T-helper 17 cell (primary cell): ENCODE measurements around the gene OLAH. TPM values are rescaled to one million over a fixed set of nuclear protein-coding genes. Genes with fewer than 3 reads are reported as not detected.

Source experiments
- ATAC-seq: fragments of 150-1000 bp; cut with Tn5 transposase; 2 replicates; pipeline ENCODE4 v1.10.0; 2021; ENCODE audit warnings: mild to moderate bottlenecking, moderate library complexity
- DNase-seq, 3 donors: peaks; one replicate each; pipeline versions ENCODE4 v3.0.0 to v3.0.0-alpha.2; 2020 to 2021
- H3K9me3 ChIP-seq: one replicate; pipeline ENCODE4 v1.7.0; 2013; ENCODE audit warnings: low read length, mild to moderate bottlenecking; ENCODE audit not compliant: control insufficient read depth, poor library complexity, severe bottlenecking
- H3K27ac Mint-ChIP-seq: one replicate; pipeline ENCODE4 v1.8.0; 2022; ENCODE audit warnings: mild to moderate bottlenecking, moderate library complexity, mixed read lengths
- H3K27me3 Mint-ChIP-seq: one replicate; pipeline ENCODE4 v1.8.0; 2022; ENCODE audit warnings: mixed read lengths
- H3K36me3 Mint-ChIP-seq: one replicate; pipeline ENCODE4 v1.8.0; 2022; ENCODE audit warnings: low read depth, mixed read lengths
- H3K4me1 Mint-ChIP-seq: one replicate; pipeline ENCODE4 v1.8.0; 2022; ENCODE audit warnings: mild to moderate bottlenecking, mixed read lengths
- H3K4me3 Mint-ChIP-seq: one replicate; pipeline ENCODE4 v1.8.0; 2022; ENCODE audit warnings: mild to moderate bottlenecking, moderate library complexity, mixed read lengths
- total RNA-seq, 4 donors: library from RNA in 2 of 4; stranded (reverse) in 2 of 4; gene quantifications; one replicate each; pipeline ENCODE4 v1.2.3 and lab custom pipeline; 2022 to 2026

The OLAH gene
- total RNA-seq, 2 donors from 2014 or later, result 3.8 TPM; not detected in 1

- DNase-seq (no peak), ATAC-seq (no peak)
- Mint-ChIP-seq H3K4me1 (peaks cover 3% of the 10 kb centered on the region), H3K4me3 (no peak overlapping the region), H3K27me3 (no peaks in the 10 kb centered on the region), H3K27ac (no peak overlapping the region), H3K36me3 (no peaks in the 10 kb centered on the region)
- H3K9me3 ChIP-seq, result no peaks in the 10 kb centered on the region
Measured at GRCh38 chr10:15046626-15047025, 2.9 kb downstream of the OLAH start.

- Mint-ChIP-seq H3K36me3 (no peaks in the 10 kb centered on the region), H3K4me1 (peaks cover 3% of the 10 kb centered on the region), H3K27me3 (peaks cover 5% of the 10 kb centered on the region), H3K27ac (no peak overlapping the region), H3K4me3 (no peak overlapping the region)
- no peaks in the 10 kb centered on the region for H3K9me3 ChIP-seq
- ATAC-seq (no peak), DNase-seq (no peak)
Measured at GRCh38 chr10:15049533-15049932, 5.8 kb downstream of the OLAH start.

- no peaks in the 10 kb centered on the region for H3K9me3 ChIP-seq
- no peak overlapping the region for H3K4me3 Mint-ChIP-seq
- H3K27ac Mint-ChIP-seq, result no peak overlapping the region
- H3K27me3 Mint-ChIP-seq, result peaks cover 5% of the 10 kb centered on the region
- H3K4me1 Mint-ChIP-seq, result no peaks in the 10 kb centered on the region
- ATAC-seq, result no peak
- no peaks in the 10 kb centered on the region for H3K36me3 Mint-ChIP-seq
- no peak for DNase-seq
Measured at GRCh38 chr10:15052121-15052520, 8.4 kb downstream of the OLAH start.

GRCh38 chr10:15053061-15053460 is 9.3 kb downstream of the OLAH start:
- ATAC-seq (no peak), DNase-seq (no peak)
- Mint-ChIP-seq H3K27ac (no peak overlapping the region), H3K27me3 (peaks cover 5% of the 10 kb centered on the region), H3K4me1 (no peaks in the 10 kb centered on the region), H3K36me3 (no peaks in the 10 kb centered on the region), H3K4me3 (no peak overlapping the region)
- H3K9me3 ChIP-seq, result no peaks in the 10 kb centered on the region

GRCh38 chr10:15058689-15059088 is 14.9 kb downstream of the OLAH start:
- peaks cover 3% of the 10 kb centered on the region for H3K9me3 ChIP-seq
- DNase-seq, result no peak
- H3K4me3 Mint-ChIP-seq, result no peak overlapping the region
- H3K36me3 Mint-ChIP-seq, result peaks cover 3% of the 10 kb centered on the region
- H3K27ac Mint-ChIP-seq, result no peak overlapping the region
- peaks cover 2% of the 10 kb centered on the region for H3K27me3 Mint-ChIP-seq
- H3K4me1 Mint-ChIP-seq, result no peaks in the 10 kb centered on the region
- ATAC-seq, result no peak

DNA sequence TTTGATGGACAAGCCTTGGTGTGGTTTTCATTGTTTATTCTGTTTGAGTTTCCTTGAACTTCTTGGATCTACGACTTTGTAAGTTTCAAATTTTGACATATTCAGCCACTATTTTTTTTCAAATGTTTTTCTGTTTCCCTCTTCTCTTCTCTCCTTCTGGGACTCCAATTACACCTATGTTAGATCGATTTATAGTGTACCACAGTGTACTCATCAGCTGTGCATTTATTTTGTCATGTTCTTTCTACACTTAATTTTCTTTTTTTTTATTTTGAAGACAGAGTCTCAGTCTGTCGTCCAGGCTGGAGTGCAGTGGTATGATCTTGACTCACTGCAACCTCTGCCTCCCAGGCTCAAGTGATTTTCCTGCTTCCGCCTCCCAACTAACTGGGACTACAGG is 16.2 kb downstream of the OLAH start:
- H3K4me3 Mint-ChIP-seq, result no peak overlapping the region
- H3K27ac Mint-ChIP-seq, result no peak overlapping the region
- DNase-seq (no peak), ATAC-seq (no peak)
- no peaks in the 10 kb centered on the region for H3K4me1 Mint-ChIP-seq
- peaks cover 4% of the 10 kb centered on the region for H3K27me3 Mint-ChIP-seq
- H3K9me3 ChIP-seq, result peaks cover 3% of the 10 kb centered on the region
- peaks cover 3% of the 10 kb centered on the region for H3K36me3 Mint-ChIP-seq

DNA sequence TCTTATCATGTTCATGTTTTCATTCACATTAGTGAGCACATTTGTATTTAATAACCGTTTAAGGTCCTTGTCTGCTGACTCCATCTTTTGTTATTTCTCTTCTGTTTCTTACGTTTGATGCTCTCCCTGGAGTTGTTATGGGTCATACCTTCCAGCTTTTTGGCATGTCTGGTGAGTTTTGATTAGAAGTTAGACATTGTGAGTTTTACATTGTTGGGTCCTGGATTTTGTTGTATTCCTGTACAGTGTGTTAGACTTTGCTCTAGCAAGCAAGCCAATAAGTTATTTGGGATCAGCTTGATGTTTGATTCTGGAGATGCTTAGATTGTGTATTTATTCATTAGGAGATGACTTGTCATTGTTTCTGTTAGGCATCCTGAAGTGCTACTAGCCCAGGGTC is 16.9 kb downstream of the OLAH start:
- peaks cover 3% of the 10 kb centered on the region for H3K9me3 ChIP-seq
- peaks cover 3% of the 10 kb centered on the region for H3K36me3 Mint-ChIP-seq
- no peak for ATAC-seq
- no peak overlapping the region for H3K27ac Mint-ChIP-seq
- no peaks in the 10 kb centered on the region for H3K4me1 Mint-ChIP-seq
- peaks cover 9% of the 10 kb centered on the region for H3K27me3 Mint-ChIP-seq
- no peak for DNase-seq
- no peak overlapping the region for H3K4me3 Mint-ChIP-seq

GRCh38 chr10:15067154-15067553 is 23.4 kb downstream of the OLAH start:
- no peaks in the 10 kb centered on the region for H3K9me3 ChIP-seq
- Mint-ChIP-seq H3K36me3 (peaks cover under 1% of the 10 kb centered on the region), H3K4me1 (no peaks in the 10 kb centered on the region), H3K4me3 (no peak overlapping the region), H3K27ac (no peak overlapping the region), H3K27me3 (peaks cover 10% of the 10 kb centered on the region)
- ATAC-seq (no peak), DNase-seq (no peak)

GRCh38 chr10:15068802-15069201 is 25.1 kb downstream of the OLAH start:
- H3K36me3 Mint-ChIP-seq, result peaks cover 2% of the 10 kb centered on the region
- ATAC-seq, result no peak
- no peak overlapping the region for H3K27ac Mint-ChIP-seq
- H3K9me3 ChIP-seq, result no peaks in the 10 kb centered on the region
- no peak overlapping the region for H3K4me3 Mint-ChIP-seq
- no peaks in the 10 kb centered on the region for H3K4me1 Mint-ChIP-seq
- peaks cover 22% of the 10 kb centered on the region for H3K27me3 Mint-ChIP-seq
- DNase-seq, result no peak

DNA sequence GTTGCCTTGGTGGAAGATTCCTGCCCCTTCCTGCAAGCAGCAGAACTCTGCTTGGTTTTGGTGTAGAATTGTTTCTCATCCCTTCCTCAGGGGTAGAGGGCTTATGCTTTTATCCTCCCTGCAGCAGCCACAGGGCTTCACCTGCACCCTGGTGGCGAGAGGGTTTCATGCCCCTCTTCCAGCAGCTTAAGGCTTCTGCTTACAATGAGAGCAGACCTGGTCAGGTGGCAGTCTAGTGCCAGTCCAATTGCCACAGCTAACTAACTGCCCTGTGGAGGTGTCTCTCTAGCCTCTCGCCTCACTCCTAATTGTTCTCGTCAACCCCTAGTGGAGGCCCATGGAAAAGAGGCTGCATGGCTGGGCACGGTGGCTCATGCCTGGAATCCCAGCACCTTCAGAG is 25.5 kb downstream of the OLAH start:
- no peak overlapping the region for H3K27ac Mint-ChIP-seq
- H3K4me3 Mint-ChIP-seq, result no peak overlapping the region

DNA sequence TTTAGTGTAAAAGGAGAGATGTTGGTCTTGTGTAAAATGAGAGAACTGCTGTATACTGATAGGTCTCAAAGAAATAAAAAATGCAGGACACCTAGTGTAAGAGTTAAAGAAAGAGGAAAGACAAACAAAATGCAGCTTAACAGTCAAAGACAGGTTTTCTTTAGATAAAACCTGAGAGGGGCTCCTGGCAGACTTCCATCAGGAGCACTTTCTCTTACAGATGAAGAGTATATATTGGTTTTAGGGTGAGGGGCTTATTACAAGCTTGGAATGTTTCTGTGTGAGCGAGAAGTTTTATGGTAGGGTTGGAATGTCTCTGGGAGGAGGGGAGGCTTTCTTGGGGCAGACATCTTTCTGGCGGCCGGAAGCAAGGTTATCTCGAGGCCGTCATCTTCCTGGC is 28.6 kb downstream of the OLAH start:
- peaks cover 16% of the 10 kb centered on the region for H3K27me3 Mint-ChIP-seq
- no peak for DNase-seq
- no peaks in the 10 kb centered on the region for H3K9me3 ChIP-seq
- no peak overlapping the region for H3K4me3 Mint-ChIP-seq
- H3K36me3 Mint-ChIP-seq, result peaks cover 2% of the 10 kb centered on the region
- no peaks in the 10 kb centered on the region for H3K4me1 Mint-ChIP-seq
- no peak for ATAC-seq
- H3K27ac Mint-ChIP-seq, result no peak overlapping the region

More for the DNA sequence above, 25.5 kb downstream of the OLAH start:
- Mint-ChIP-seq H3K27me3 (peaks cover 23% of the 10 kb centered on the region), H3K4me1 (no peaks in the 10 kb centered on the region), H3K36me3 (peaks cover 2% of the 10 kb centered on the region)
- ATAC-seq (no peak), DNase-seq (no peak)
- H3K9me3 ChIP-seq, result no peaks in the 10 kb centered on the region

- H3K4me3 Mint-ChIP-seq, result no peak overlapping the region
- ATAC-seq (no peak), DNase-seq (no peak)
- peaks cover 2% of the 10 kb centered on the region for H3K36me3 Mint-ChIP-seq
- H3K9me3 ChIP-seq, result no peaks in the 10 kb centered on the region
- H3K27ac Mint-ChIP-seq, result no peak overlapping the region
- peaks cover 16% of the 10 kb centered on the region for H3K27me3 Mint-ChIP-seq
- H3K4me1 Mint-ChIP-seq, result no peaks in the 10 kb centered on the region
Measured at GRCh38 chr10:15075421-15075820, 31.7 kb downstream of the OLAH start.

DNA sequence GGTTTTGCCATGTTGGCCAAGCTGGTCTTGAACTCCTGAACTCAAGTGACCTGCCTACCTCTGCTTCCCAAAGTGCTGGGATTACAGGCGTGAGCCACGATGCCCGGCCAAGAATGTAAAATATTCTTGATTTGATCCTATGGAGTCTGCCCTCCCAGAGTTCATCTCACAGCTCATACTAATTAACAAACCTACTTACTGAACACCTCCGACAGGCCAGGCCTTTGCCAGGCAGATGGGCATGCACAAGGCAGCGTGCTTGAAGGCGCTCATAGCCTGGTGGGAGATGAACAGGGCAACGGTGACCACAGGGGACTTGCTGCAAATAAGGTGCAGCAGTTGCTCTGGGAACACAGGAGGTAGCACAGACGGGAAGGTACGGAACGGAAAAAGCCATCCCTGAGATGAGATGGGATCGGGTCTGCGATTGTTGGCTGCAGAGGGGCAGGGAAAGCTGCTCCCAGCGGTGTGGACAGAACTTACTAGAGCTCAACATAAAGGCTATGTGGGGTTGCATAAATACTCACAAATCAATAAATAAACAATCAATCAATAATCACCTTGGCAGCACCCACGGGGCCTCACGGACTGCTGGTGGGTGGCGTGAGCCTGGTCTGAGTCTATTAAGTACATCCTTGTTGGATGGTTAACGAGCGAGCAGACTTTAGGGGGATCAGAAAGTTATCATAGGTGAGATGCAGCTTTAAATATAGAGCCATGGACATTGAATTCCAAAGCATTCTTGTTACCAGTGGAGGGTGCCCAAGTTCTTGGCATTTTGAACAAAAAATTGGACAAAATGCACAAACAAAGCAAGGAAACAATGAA is 40.1 kb downstream of the OLAH start:
- Mint-ChIP-seq H3K27me3 (no peaks in the 10 kb centered on the region), H3K27ac (peak overlapping the region; percentile 47), H3K36me3 (no peaks in the 10 kb centered on the region), H3K4me1 (peaks cover 8% of the 10 kb centered on the region), H3K4me3 (peak overlapping the region; percentile 71)
- no peaks in the 10 kb centered on the region for H3K9me3 ChIP-seq
- ATAC-seq (no peak), DNase-seq (no peak)

- no peaks in the 10 kb centered on the region for H3K27me3 Mint-ChIP-seq
Measured at GRCh38 chr10:15084502-15084922, 40.8 kb downstream of the OLAH start.

More at GRCh38 chr10:15084502-15084922, 40.8 kb downstream of the OLAH start:
- H3K4me1 Mint-ChIP-seq, result peaks cover 8% of the 10 kb centered on the region
- no peaks in the 10 kb centered on the region for H3K36me3 Mint-ChIP-seq
- DNase-seq (no peak), ATAC-seq (peak; percentile 70)
- H3K9me3 ChIP-seq, result no peaks in the 10 kb centered on the region
- H3K27ac Mint-ChIP-seq, result peak overlapping the region; percentile 47
- H3K4me3 Mint-ChIP-seq, result peak overlapping the region; percentile 71
